A673 (cell line): ENCODE measurements around the gene GPR158. TPM values are rescaled to one million over a fixed set of nuclear protein-coding genes. Genes with fewer than 3 reads are reported as not detected.

Experiments used
- BruUV-seq: library from RNA; stranded (reverse); fragments of 400-500 nt; replicated peaks from 2 replicates; lab custom pipeline; 2021; lab: Mats Ljungman, UMichigan
- CTCF ChIA-PET: fragments of 300-600 bp; sonication (Branson Sonifier 250); formaldehyde crosslinking; loops from one replicate; lab custom pipeline; 2022; ENCODE audit warnings: antibody characterized with exemption; lab: Charles Lee
- POLR2A ChIA-PET: fragments of 300-600 bp; sonication (Branson Sonifier 250); formaldehyde crosslinking; loops from one replicate; lab custom pipeline; 2022; ENCODE audit warnings: antibody characterized with exemption; ENCODE audit not compliant: low non-redundant PET; lab: Charles Lee
- DNase-seq: peaks from one replicate; pipeline ENCODE4 v3.0.0-alpha.2; 2015; ENCODE audit warnings: low spot score
- H3K27ac ChIP-seq: fragments of 200-600 bp; sonication (generic); 2 replicates; pipeline ENCODE4 v1.5.1; 2016; ENCODE audit warnings: mixed run types, low read depth, mild to moderate bottlenecking, mixed read lengths, antibody characterized with exemption, low read length; ENCODE audit not compliant: poor library complexity, severe bottlenecking
- H3K27me3 ChIP-seq: fragments of 200-600 bp; sonication (generic); replicated peaks from 2 replicates; pipeline ENCODE4 v1.6.1; 2017; ENCODE audit warnings: mixed run types, low read depth, mild to moderate bottlenecking, mixed read lengths, antibody characterized with exemption, low read length; ENCODE audit not compliant: insufficient read depth, poor library complexity
- H3K36me3 ChIP-seq: fragments of 200-600 bp; sonication (generic); 2 replicates; pipeline ENCODE4 v1.6.1; 2016; ENCODE audit warnings: mixed run types, mild to moderate bottlenecking, mixed read lengths, antibody characterized with exemption, low read length; ENCODE audit not compliant: insufficient read depth, poor library complexity, severe bottlenecking
- H3K4me1 ChIP-seq: fragments of 200-600 bp; sonication (generic); 2 replicates; pipeline ENCODE4 v1.6.1; 2017; ENCODE audit warnings: mixed run types, mild to moderate bottlenecking, mixed read lengths, antibody characterized with exemption, low read length; ENCODE audit not compliant: insufficient read depth, poor library complexity, severe bottlenecking
- H3K4me3 ChIP-seq: fragments of 200-600 bp; sonication (generic); 2 replicates; pipeline ENCODE4 v1.5.1; 2016; ENCODE audit warnings: low read depth, mixed run types, mild to moderate bottlenecking, mixed read lengths, low read length; ENCODE audit not compliant: poor library complexity, severe bottlenecking
- H3K9me3 ChIP-seq: fragments of 200-600 bp; sonication (generic); 2 replicates; pipeline ENCODE4 v1.6.1; 2016; ENCODE audit warnings: mixed run types, low read depth, mild to moderate bottlenecking, mixed read lengths, antibody characterized with exemption, low read length; ENCODE audit not compliant: poor library complexity, severe bottlenecking
- EZH2 ChIP-seq: fragments of 200-600 bp; sonication (generic); IDR thresholded peaks from 2 replicates; pipeline ENCODE4 v1.6.1; 2017; ENCODE audit warnings: borderline replicate concordance, low read depth, mild to moderate bottlenecking, mixed read lengths, antibody characterized with exemption, low read length; ENCODE audit not compliant: poor library complexity, severe bottlenecking
- intact Hi-C: fragments of 100-400 bp; cut with micrococcal nuclease; formaldehyde crosslinking; loops from one replicate; pipeline ENCODE4 v1.10.0; 2022; ENCODE audit not compliant: unreplicated experiment
- total RNA-seq: library from RNA; stranded (reverse); gene quantifications from 2 replicates; pipeline ENCODE4 v1.2.3, GENCODE V29; 2021
- TF ChIP-seq, protein P1 (sequence below): fragments of 300-800, 200-600 bp; sonication (generic); conservative IDR thresholded peaks from 2 replicates; pipeline ENCODE4 v1.5.1; 2017; ENCODE audit warnings: low read depth, mild to moderate bottlenecking, antibody characterized with exemption, low read length, moderate library complexity, mixed read lengths

Gene GPR158
- total RNA-seq, 1 experiment from 2014 or later, result not detected

DNA sequence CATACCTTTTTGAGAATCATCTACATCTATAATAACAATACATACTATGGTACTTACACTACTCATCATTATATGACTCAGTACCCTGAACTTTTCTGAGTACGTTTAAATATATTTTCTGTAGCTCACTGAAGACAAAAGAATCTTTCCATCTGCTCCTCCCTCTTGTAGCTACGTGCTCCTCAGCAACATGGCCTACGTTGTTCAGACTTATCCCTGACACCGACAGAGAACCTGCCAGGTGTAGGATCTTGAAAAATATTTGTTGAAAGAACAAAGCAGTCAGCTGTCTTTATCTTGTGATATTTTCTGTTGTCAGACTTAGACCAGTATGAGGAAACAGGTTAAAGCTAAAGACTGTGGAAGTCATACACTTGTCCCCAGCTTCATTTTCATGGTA is 403.3 kb downstream of the GPR158 start:
- CTCF ChIA-PET, result no interaction called here
- Histone ChIP-seq H3K4me1 (no peaks in the 10 kb centered on the region), H3K27me3 (peaks cover 6% of the 10 kb centered on the region), H3K9me3 (no peaks in the 10 kb centered on the region), H3K27ac (no peak overlapping the region), H3K36me3 (no peaks in the 10 kb centered on the region), H3K4me3 (no peak overlapping the region)
- no peak for DNase-seq
- intact Hi-C loops, result no loop called here
- BruUV-seq, result no TSS peak
- POLR2A ChIA-PET, result interaction anchor here (0.6 kb wide), 1 partner anchor 1691 kb away, joined by 3 read pairs; no protein-coding TSS in a partner anchor
- TF ChIP-seq, protein P1, sequence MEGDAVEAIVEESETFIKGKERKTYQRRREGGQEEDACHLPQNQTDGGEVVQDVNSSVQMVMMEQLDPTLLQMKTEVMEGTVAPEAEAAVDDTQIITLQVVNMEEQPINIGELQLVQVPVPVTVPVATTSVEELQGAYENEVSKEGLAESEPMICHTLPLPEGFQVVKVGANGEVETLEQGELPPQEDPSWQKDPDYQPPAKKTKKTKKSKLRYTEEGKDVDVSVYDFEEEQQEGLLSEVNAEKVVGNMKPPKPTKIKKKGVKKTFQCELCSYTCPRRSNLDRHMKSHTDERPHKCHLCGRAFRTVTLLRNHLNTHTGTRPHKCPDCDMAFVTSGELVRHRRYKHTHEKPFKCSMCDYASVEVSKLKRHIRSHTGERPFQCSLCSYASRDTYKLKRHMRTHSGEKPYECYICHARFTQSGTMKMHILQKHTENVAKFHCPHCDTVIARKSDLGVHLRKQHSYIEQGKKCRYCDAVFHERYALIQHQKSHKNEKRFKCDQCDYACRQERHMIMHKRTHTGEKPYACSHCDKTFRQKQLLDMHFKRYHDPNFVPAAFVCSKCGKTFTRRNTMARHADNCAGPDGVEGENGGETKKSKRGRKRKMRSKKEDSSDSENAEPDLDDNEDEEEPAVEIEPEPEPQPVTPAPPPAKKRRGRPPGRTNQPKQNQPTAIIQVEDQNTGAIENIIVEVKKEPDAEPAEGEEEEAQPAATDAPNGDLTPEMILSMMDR, result no peak
- no peak for TF ChIP-seq EZH2

DNA sequence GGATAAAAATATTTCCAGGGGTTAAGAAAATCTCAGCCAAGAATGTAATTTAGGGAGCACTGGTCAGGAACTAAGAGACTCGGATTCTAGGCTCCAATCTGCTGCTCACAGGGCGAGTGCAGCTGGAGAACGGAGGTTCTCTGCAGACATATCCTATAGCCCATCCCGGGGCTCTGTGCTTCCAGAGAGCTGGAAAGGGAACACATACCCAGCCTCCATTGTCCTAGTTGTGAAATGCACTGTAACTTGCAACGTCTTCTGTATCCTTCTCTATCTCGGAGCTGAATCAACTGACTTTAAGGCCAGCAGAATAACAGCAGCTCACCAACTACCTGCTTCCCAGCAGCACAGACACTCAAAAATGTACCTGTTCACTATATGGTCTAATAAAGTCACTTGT is 408.2 kb downstream of the GPR158 start:
- TF ChIP-seq, protein P1, result no peak
- TF ChIP-seq EZH2, result no peak
- DNase-seq, result no peak
- ChIA-PET POLR2A (no interaction called here), CTCF (no interaction called here)
- Histone ChIP-seq H3K4me3 (no peak overlapping the region), H3K9me3 (no peaks in the 10 kb centered on the region), H3K27ac (no peak overlapping the region), H3K4me1 (no peaks in the 10 kb centered on the region), H3K27me3 (no peaks in the 10 kb centered on the region), H3K36me3 (no peaks in the 10 kb centered on the region)
- BruUV-seq, result no TSS peak
- intact Hi-C loops, result no loop called here

DNA sequence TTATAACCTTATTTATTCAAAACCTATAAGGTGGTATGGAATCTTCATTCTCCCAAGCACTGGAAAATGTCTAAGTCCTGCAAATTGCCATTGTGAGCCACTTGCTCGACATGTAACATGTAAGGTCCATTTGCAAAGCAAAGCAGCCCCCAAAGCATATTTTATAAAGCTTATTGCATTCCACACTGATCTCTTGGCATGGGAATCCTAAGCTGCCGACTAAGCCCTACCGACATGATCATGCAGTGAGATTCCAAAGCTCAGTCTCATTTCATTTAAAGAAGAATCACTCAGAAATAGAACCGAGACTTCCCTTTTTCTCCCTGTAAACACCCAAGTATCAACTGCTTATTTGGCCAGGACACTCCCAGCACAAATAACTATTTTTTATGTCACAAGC is 425.9 kb downstream of the GPR158 start:
- CTCF ChIA-PET, result interaction anchor here (0.6 kb wide), 1 partner anchor 8 kb away, joined by 7 read pairs; no protein-coding TSS in a partner anchor
- H3K4me3 ChIP-seq, result no peak overlapping the region
- H3K27me3 ChIP-seq, result peaks cover 25% of the 10 kb centered on the region
- H3K36me3 ChIP-seq, result no peaks in the 10 kb centered on the region
- H3K4me1 ChIP-seq, result no peaks in the 10 kb centered on the region
- BruUV-seq, result no TSS peak
- H3K27ac ChIP-seq, result no peak overlapping the region
- H3K9me3 ChIP-seq, result no peaks in the 10 kb centered on the region
- TF ChIP-seq, protein P1, result no peak
- TF ChIP-seq EZH2, result no peak
- no peak for DNase-seq
- POLR2A ChIA-PET, result no interaction called here
- intact Hi-C loops, result no loop called here
